Pancreas (tissue), 10 donors: ENCODE measurements around the gene DOP1A. TPM values are rescaled to one million over a fixed set of nuclear protein-coding genes. Genes with fewer than 3 reads are reported as not detected.

Experiments used
- ATAC-seq, 4 donors: fragments of 200-7000 bp; cut with Tn5 transposase; one replicate each; pipeline versions ENCODE4 v1.8.0 to v1.9.1; 2020; ENCODE audit warnings: mild to moderate bottlenecking in 4 of 4, moderate library complexity in 4 of 4
- DNase-seq, 6 donors: peaks; one replicate each; pipeline ENCODE4 v3.0.0-alpha.2; 2020
- FAIRE-seq: peaks from 2 replicates; lab custom pipeline; 2012; peaks lifted over from hg19 to GRCh38; lab: Jason Lieb, UNC
- H3K27ac ChIP-seq, 4 donors: fragments of 200-600 bp; sonication (generic); 1 replicate in 3 of 4; 2 replicates in 1 of 4; pipeline versions ENCODE4 v1.5.0 to v1.8.0; 2020
- H3K27me3 ChIP-seq, 4 donors: fragments of 200-600 bp; one replicate each; pipeline ENCODE4 v1.8.0; 2021
- H3K36me3 ChIP-seq, 3 donors: fragments of 200-600 bp; sonication (generic) in 1 of 3; one replicate each; pipeline versions ENCODE4 v1.5.0 to v1.8.0; 2020 to 2021
- H3K4me1 ChIP-seq, 3 donors: fragments of 200-600 bp; one replicate each; pipeline ENCODE4 v1.8.0; 2021
- H3K4me3 ChIP-seq, 4 donors: fragments of 200-600 bp; sonication (generic) in 2 of 4; one replicate each; pipeline versions ENCODE4 v1.5.0 to v1.8.0; 2020 to 2021
- H3K9me3 ChIP-seq, 4 donors: fragments of 200-600 bp; one replicate each; pipeline ENCODE4 v1.8.0; 2021
- WGBS, 2 donors: extraction: QIAGEN DNeasy Blood & Tissue Kit; methylation state at CpG; one replicate each; pipeline ENCODE4 v1.1.7; 2013; 5-methylcytosine and 5-hydroxymethylcytosine counted together
- intact Hi-C, 3 donors: fragments of 100-400 bp; cut with DNase I; formaldehyde crosslinking; loops; one replicate each; pipeline versions ENCODE4 v1.11.1 to v1.14.2; 2022
- polyA plus RNA-seq, 2 donors: library from polyadenylated mRNA; stranded (reverse); fragments of 200-250 nt; gene quantifications; one replicate each; pipeline ENCODE4 v1.2.3, GENCODE V29; 2013
- total RNA-seq, 6 donors: library from RNA; stranded (reverse); fragmentation: NEBNext Ultra II Directional in 4 of 6; extraction: Animal tissue kit (Norgen Biotek cat#: 25700) in 4 of 6; gene quantifications; one replicate each; pipeline versions ENCODE4 v1.2.1 to v1.2.4, GENCODE V29; 2021 to 2023
- TF ChIP-seq, protein P1 (sequence below), 4 donors: fragments of 200-600 bp; sonication (generic) in 3 of 4; IDR thresholded peaks; one replicate each; pipeline versions ENCODE4 v1.5.0 to v1.8.0; 2021; ENCODE audit warnings: antibody characterized with exemption in 4 of 4
- donor health status: healthy with polysubstance abuse.
- donor health status: DM: no; HTN: no; CAD: no; lungs with moderate emphysema.
- donor health status: DM: no; HTN: no; CAD: no.
- donor health status: control.
- donor health status: control.
- donor health status: Bipolar disorder and iron deficiency.
- donor health status: DM: yes; HTN: yes; CAD: no.
- donor health status: DM: no; HTN: no; CAD: no.
- donor health status: DM: no; HTN: no; CAD: no.
- donor health status: DM: yes; HTN: yes; CAD: no.

DOP1A gene
- total and polyA plus RNA-seq, 8 donors: 5.9 to 16.1 (median 10.5) TPM

DNA sequence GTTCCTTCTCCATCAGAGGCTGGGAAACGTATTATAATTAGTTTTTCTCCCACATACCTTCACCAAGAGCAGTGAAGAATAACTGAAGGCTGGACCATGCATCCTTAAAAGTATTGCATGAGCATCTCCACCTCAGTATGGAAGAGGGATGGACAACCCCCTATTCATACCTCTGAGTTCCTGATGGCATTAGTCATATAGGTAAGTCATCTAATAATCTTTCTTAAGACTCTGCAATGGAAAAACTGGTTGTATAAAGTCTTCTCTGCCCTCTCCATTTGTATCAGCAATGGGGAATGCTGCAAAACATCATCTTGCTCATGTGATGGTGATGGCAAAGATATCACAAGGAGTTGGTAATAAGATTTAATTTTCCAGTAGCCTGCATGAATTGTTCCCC lies 101.1 kb downstream of the DOP1A start:
- Histone ChIP-seq H3K27ac (no peak overlapping the region), H3K27me3 (no peaks in the 10 kb centered on the region), H3K9me3 (no peaks in the 10 kb centered on the region), H3K4me1 (no peaks in the 10 kb centered on the region), H3K36me3 (peaks cover 0 to 72% (median 56%) of the 10 kb centered on the region in 3 donors), H3K4me3 (no peak overlapping the region)
- 77 to 88% methylated on average over 1 of the region's 1 CpG for WGBS, 2 donors
- intact Hi-C loops: no loop called here
- TF ChIP-seq, protein P1, sequence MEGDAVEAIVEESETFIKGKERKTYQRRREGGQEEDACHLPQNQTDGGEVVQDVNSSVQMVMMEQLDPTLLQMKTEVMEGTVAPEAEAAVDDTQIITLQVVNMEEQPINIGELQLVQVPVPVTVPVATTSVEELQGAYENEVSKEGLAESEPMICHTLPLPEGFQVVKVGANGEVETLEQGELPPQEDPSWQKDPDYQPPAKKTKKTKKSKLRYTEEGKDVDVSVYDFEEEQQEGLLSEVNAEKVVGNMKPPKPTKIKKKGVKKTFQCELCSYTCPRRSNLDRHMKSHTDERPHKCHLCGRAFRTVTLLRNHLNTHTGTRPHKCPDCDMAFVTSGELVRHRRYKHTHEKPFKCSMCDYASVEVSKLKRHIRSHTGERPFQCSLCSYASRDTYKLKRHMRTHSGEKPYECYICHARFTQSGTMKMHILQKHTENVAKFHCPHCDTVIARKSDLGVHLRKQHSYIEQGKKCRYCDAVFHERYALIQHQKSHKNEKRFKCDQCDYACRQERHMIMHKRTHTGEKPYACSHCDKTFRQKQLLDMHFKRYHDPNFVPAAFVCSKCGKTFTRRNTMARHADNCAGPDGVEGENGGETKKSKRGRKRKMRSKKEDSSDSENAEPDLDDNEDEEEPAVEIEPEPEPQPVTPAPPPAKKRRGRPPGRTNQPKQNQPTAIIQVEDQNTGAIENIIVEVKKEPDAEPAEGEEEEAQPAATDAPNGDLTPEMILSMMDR (IDR thresholded peaks at IDR 0.05): no peak
- ATAC-seq (no peak), FAIRE-seq (no peak), DNase-seq (no peak)

DNA sequence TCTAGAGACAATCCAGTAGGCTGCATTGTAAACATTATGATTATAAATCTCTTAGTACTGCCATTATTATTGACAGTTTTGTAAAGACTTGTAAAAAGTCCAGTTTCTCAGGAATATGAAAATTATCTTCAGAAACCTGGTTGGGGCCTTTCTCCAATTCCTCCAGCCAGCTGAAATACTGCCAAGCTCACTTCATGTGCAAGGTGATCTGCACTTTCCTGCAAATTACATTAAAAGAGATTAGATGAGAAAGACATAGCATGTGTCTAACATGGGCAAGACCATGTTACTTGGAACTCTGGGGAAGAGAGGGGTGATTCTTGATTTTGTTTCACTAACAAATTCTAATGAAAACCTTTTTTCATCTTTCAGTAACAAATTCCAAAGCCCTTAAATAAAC lies 101.6 kb downstream of the DOP1A start:
- no peaks in the 10 kb centered on the region for H3K9me3 ChIP-seq
- H3K36me3 ChIP-seq: peaks cover 0 to 77% (median 62%) of the 10 kb centered on the region in 3 donors
- no peak overlapping the region for H3K27ac ChIP-seq
- DNase-seq (no peak), FAIRE-seq (no peak), ATAC-seq (no peak)
- intact Hi-C loops: no loop called here
- TF ChIP-seq, protein P1 (IDR thresholded peaks at IDR 0.05): no peak
- no peaks in the 10 kb centered on the region for H3K4me1 ChIP-seq
- H3K4me3 ChIP-seq: no peak overlapping the region
- no peaks in the 10 kb centered on the region for H3K27me3 ChIP-seq

DNA sequence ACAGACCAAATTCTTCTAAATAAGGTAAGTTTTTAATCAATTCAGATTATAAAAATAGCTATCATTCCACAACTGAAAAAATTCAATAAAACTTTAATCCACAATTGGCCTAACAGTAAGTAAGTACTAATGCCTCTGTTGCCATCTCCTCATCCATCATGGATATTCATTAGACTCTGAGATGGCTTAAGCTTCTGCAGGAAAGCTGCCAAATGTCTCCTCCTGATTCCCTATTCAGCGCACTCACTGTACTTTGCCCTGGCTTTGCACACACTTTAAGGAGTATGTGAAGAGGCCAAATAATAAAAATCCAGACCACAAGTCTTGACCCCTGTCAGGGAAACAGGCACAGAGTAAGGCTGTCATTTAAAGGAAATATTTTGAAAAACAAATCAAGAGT lies 102.0 kb downstream of the DOP1A start:
- Histone ChIP-seq H3K36me3 (peaks cover 0 to 80% (median 62%) of the 10 kb centered on the region in 3 donors), H3K27ac (no peak overlapping the region), H3K4me3 (no peak overlapping the region), H3K27me3 (no peaks in the 10 kb centered on the region), H3K4me1 (no peaks in the 10 kb centered on the region), H3K9me3 (no peaks in the 10 kb centered on the region)
- TF ChIP-seq, protein P1 (IDR thresholded peaks at IDR 0.05): no peak
- FAIRE-seq: no peak
- peak in 1 of 4 donors; percentile 27 for ATAC-seq
- WGBS, 2 donors: 61 to 66% methylated on average over 1 of the region's 1 CpG
- intact Hi-C loops: no loop called here
- DNase-seq: no peak

DNA sequence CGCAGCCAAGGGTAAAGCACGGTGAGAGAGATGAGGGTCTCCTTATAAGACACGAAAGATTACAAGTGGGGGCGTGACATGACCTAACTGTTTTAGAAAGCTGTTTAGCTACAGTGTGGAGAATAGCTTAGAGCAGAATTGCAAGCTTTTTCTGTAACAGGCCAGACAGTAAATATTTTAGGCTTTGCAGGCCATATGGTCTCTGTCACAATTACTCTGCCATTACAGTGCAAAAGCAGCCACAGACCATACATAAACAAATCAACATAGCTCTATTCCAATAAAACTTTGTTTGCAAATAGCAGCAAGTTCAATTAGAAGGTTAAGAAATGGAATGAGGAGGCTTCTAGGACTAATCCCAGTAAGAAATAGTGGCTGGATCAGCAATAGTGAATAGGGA lies 108.8 kb downstream of the DOP1A start:
- Histone ChIP-seq H3K4me1 (no peaks in the 10 kb centered on the region), H3K27ac (no peak overlapping the region), H3K4me3 (no peak overlapping the region), H3K27me3 (no peaks in the 10 kb centered on the region), H3K36me3 (peaks cover 0 to 69% (median 43%) of the 10 kb centered on the region in 3 donors), H3K9me3 (no peaks in the 10 kb centered on the region)
- FAIRE-seq (no peak), DNase-seq (no peak), ATAC-seq (no peak)
- WGBS, 2 donors: 92 to 94% methylated on average over 4 of the region's 4 CpGs
- intact Hi-C loops: no loop called here
- TF ChIP-seq, protein P1 (IDR thresholded peaks at IDR 0.05): no peak

DNA sequence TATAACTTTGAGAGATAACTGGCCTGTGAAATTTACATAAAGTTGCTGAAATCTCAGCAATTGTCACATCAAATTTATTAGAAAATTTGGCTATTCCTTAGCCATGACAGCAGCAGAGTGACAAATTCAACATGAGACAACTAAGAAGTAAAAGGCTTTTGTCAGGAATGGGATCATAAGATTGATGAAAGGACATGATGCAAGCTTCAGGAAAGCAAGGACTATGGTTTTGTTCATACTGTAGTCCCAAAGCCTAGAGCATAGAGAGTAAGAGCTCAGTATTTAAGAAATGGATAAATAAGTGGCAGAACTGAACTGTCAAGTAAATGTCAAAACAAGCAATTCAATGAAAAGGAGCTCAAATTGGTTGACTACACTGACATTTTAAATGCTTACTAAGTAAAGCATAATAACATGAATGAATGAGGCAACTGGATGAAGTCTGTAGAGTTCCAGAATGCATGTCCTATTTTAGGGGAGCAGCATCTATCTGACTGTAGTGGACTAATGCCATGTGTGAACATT lies 113.0 kb downstream of the DOP1A start:
- intact Hi-C loops: no loop called here

More for the DNA sequence above, 113.0 kb downstream of the DOP1A start:
- H3K4me1 ChIP-seq: no peaks in the 10 kb centered on the region
- H3K9me3 ChIP-seq: no peaks in the 10 kb centered on the region
- TF ChIP-seq, protein P1 (IDR thresholded peaks at IDR 0.05): no peak
- H3K4me3 ChIP-seq: no peak overlapping the region
- ATAC-seq (no peak), DNase-seq (no peak), FAIRE-seq (no peak)
- no peak overlapping the region for H3K27ac ChIP-seq
- no peaks in the 10 kb centered on the region for H3K27me3 ChIP-seq
- H3K36me3 ChIP-seq: peaks cover 0 to 58% (median 23%) of the 10 kb centered on the region in 3 donors
